Panc1 (cell line): Measurements from ENCODE around the gene ARHGAP32. TPM values are rescaled to one million over a fixed set of nuclear protein-coding genes. Genes with fewer than 3 reads are reported as not detected.
A peak's percentile ranks its signal among the peaks of the same experiment; 100 is the strongest.

Experiments
- ATAC-seq: fragments of 200-7000 bp; cut with Tn5 transposase; 2 replicates; pipeline ENCODE4 v1.9.1; 2020; ENCODE audit warnings: mild to moderate bottlenecking, moderate library complexity
- BruUV-seq: library from RNA; stranded (reverse); fragments of 400-500 nt; replicated peaks from 2 replicates; lab custom pipeline; 2021; lab: Mats Ljungman, UMichigan
- CTCF ChIA-PET: fragments of 300-600 bp; sonication (Branson Sonifier 250); formaldehyde crosslinking; loops from one replicate; lab custom pipeline; 2022; ENCODE audit warnings: antibody characterized with exemption; lab: Charles Lee
- POLR2A ChIA-PET: fragments of 300-600 bp; sonication (Branson Sonifier 250); formaldehyde crosslinking; loops from one replicate; lab custom pipeline; 2022; ENCODE audit warnings: antibody characterized with exemption; lab: Charles Lee
- DNase-seq: peaks from one replicate; pipeline ENCODE4 v3.0.0-alpha.2; 2010; ENCODE audit warnings: low read depth, low spot score
- H3K27ac ChIP-seq: 2 replicates; pipeline ENCODE4 v1.5.1; 2011; ENCODE audit warnings: mild to moderate bottlenecking, low read length, inconsistent platforms
- H3K27me3 ChIP-seq: fragments of 200-500 bp; sonication (Bioruptor generic); 2 replicates; pipeline ENCODE4 v1.6.0; 2014; ENCODE audit warnings: low read length, inconsistent platforms; ENCODE audit not compliant: control insufficient read depth, insufficient read depth
- H3K36me3 ChIP-seq: fragments of 200-500 bp; sonication (Bioruptor generic); 2 replicates; pipeline ENCODE4 v1.5.1; 2014; ENCODE audit warnings: inconsistent platforms, mild to moderate bottlenecking, low read length, moderate library complexity; ENCODE audit not compliant: control insufficient read depth, insufficient read depth
- H3K4me1 ChIP-seq: 2 replicates; pipeline ENCODE4 v1.5.1; 2011; ENCODE audit warnings: inconsistent platforms, mild to moderate bottlenecking, low read length, moderate library complexity; ENCODE audit not compliant: control insufficient read depth, insufficient read depth
- H3K4me3 ChIP-seq, 2 experiments: 2 replicates each; pipeline ENCODE4 v1.5.1; 2011 to 2012; ENCODE audit warnings: low read depth in 2 of 2, low read length in 2 of 2, mild to moderate bottlenecking in 2 of 2, inconsistent platforms in 1 of 2, moderate library complexity in 1 of 2
- H3K9me3 ChIP-seq: fragments of 200-500 bp; sonication (Bioruptor generic); 2 replicates; pipeline ENCODE4 v1.5.1; 2014; ENCODE audit warnings: low read depth, mild to moderate bottlenecking, inconsistent platforms, low read length, moderate library complexity; ENCODE audit not compliant: control insufficient read depth, insufficient read depth
- CTCF ChIP-seq: fragments of 450-650 bp; IDR thresholded peaks from 2 replicates; pipeline ENCODE4 v1.5.1; 2017; ENCODE audit warnings: mild to moderate bottlenecking
- POLR2AphosphoS5 ChIP-seq: IDR thresholded peaks from 2 replicates; pipeline ENCODE4 v1.6.1; 2012; ENCODE audit warnings: mild to moderate bottlenecking, low read depth, low read length, moderate library complexity
- REST ChIP-seq, 2 experiments: IDR thresholded peaks; 2 replicates each; pipeline ENCODE4 v1.6.1; 2011 to 2012; ENCODE audit warnings: low read depth in 2 of 2, control low read depth in 1 of 2, low read length in 1 of 2, mild to moderate bottlenecking in 1 of 2, moderate library complexity in 1 of 2; ENCODE audit not compliant: insufficient read depth in 1 of 2
- SIN3A ChIP-seq: IDR thresholded peaks from 2 replicates; pipeline ENCODE4 v1.6.1; 2012; ENCODE audit warnings: low read depth, mild to moderate bottlenecking, low read length, moderate library complexity, borderline replicate concordance; ENCODE audit not compliant: insufficient read depth
- TCF7L2 ChIP-seq: IDR thresholded peaks from 2 replicates; pipeline ENCODE4 v1.6.1; 2011; ENCODE audit warnings: mild to moderate bottlenecking, low read depth, low read length, inconsistent platforms
- in situ Hi-C: cut with HindIII; loops from 2 replicates; pipeline ENCODE4 v1.10.0; 2016; ENCODE audit warnings: low sequenced_read_pairs, low pct_unique_long_range_greater_than_20kb
- intact Hi-C: fragments of 100-400 bp; cut with micrococcal nuclease; formaldehyde crosslinking; loops from one replicate; pipeline ENCODE4 v1.10.0; 2022; ENCODE audit not compliant: unreplicated experiment
- total RNA-seq: library from RNA; stranded (reverse); gene quantifications from one replicate; pipeline ENCODE4 v1.2.1, GENCODE V29; 2021; ENCODE audit not compliant: unreplicated experiment

ARHGAP32 gene
- total RNA-seq, 1 experiment from 2014 or later: 44.6 TPM

- Histone ChIP-seq H3K9me3 (no peaks in the 10 kb centered on the region), H3K27ac (peak overlapping the region; percentile 71), H3K36me3 (no peaks in the 10 kb centered on the region; the same call in 1 of the 2 replicates), H3K4me1 (peaks cover 41% of the 10 kb centered on the region), H3K27me3 (no peaks in the 10 kb centered on the region), H3K4me3 (no peak overlapping the region)
- ChIA-PET POLR2A (no interaction called here), CTCF (no interaction called here)
- BruUV-seq: no TSS peak
- DNase-seq (no peak), ATAC-seq (peak; percentile 29; the same call in 1 of the 2 replicates)
- no peak for TF ChIP-seq REST (IDR thresholded peaks at IDR 0.05; ENCODE audit: insufficient read depth in 1 of 2, low read depth in 2 of 2, low read length in 1 of 2)
- no peak for TF ChIP-seq POLR2AphosphoS5
- TF ChIP-seq CTCF: no peak
- no peak for TF ChIP-seq TCF7L2
- no peak for TF ChIP-seq SIN3A
- in situ Hi-C loops: no loop called here
- intact Hi-C loops: loop anchor here (2.0 to 10.0 kb wide), 5 partner anchors 76 to 629 kb away; partner anchors contain the start of gene ARHGAP32
Observed at GRCh38 chr11:129115652-129116586, 76.2 kb downstream of the ARHGAP32 start.

- no TSS peak for BruUV-seq
Observed at GRCh38 chr11:129109701-129110100, 82.4 kb downstream of the ARHGAP32 start.

More at GRCh38 chr11:129109701-129110100, 82.4 kb downstream of the ARHGAP32 start:
- H3K4me1 ChIP-seq: no peaks in the 10 kb centered on the region; the same call in 1 of the 2 replicates
- CTCF ChIA-PET: no interaction called here
- POLR2A ChIA-PET: no interaction called here
- TF ChIP-seq SIN3A: no peak
- TF ChIP-seq TCF7L2: 0 out of 2 replicates have a peak, but pooled peaks have one; percentile 43
- intact Hi-C loops (loop anchor here (10.0 kb wide), 2 partner anchors 225 to 635 kb away; no protein-coding TSS in a partner anchor), in situ Hi-C loops (no loop called here)
- DNase-seq: no peak
- no peaks in the 10 kb centered on the region for H3K36me3 ChIP-seq
- peaks cover 13% of the 10 kb centered on the region; the same call in 1 of the 2 replicates for H3K9me3 ChIP-seq
- ATAC-seq: no peak
- H3K27ac ChIP-seq: no peak overlapping the region
- H3K27me3 ChIP-seq: no peaks in the 10 kb centered on the region
- no peak overlapping the region for H3K4me3 ChIP-seq
